ENCODE data around the gene KIR2DL4.
"Not testable (repeated sequence)": the region's sequence is repeated elsewhere in the genome, so short reads cannot be mapped to it uniquely, and the experiment has no call there.

KIR2DL4 gene

GRCh38 chr19:54805665-54806515 lies 2.5 kb downstream of the KIR2DL4 start:
- no peak for DNase-seq

GRCh38 chr19:54806516-54806838 lies 3.1 kb downstream of the KIR2DL4 start:
- DNase-seq = no peak

DNA sequence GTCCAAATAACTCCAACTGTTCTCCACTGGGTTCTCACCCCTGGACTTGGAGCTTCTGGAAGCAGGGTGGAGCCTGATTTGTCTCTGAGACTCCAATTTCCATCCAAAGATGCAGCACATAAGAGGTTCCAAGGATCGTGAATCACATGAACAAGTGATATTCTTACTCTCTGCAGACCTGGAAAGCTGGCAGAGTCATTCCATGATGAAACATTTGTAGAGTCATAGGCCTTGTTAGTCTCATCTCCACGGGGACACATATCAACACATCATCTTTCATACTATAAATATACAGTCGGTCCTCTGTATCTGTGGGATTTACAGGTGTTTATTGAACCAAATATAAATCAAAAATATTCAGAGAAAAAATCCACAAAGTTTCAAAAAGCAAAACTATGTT lies 11.2 kb downstream of the KIR2DL4 start:
- DNase-seq = not testable (repeated sequence)

DNA sequence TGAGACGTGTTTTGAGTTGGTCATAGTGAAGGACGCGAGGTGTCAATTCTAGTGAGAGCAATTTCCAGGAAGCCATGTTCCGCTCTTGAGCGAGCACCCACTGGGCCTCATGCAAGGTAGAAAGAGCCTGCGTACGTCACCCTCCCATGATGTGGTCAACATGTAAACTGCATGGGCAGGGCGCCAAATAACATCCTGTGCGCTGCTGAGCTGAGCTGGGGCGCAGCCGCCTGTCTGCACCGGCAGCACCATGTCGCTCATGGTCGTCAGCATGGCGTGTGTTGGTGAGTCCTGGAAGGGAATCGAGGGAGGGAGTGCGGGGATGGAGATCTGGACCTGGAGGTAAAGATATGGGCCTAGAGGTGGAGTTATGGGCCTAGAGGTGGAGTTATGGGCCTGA lies 12.8 kb downstream of the KIR2DL4 start, which contains the start of gene KIR3DL1:
Gene KIR3DL1, plus strand, starts transcription at position 218 of the 400 bp plus-strand sequence.
- not testable (repeated sequence) for DNase-seq

DNA sequence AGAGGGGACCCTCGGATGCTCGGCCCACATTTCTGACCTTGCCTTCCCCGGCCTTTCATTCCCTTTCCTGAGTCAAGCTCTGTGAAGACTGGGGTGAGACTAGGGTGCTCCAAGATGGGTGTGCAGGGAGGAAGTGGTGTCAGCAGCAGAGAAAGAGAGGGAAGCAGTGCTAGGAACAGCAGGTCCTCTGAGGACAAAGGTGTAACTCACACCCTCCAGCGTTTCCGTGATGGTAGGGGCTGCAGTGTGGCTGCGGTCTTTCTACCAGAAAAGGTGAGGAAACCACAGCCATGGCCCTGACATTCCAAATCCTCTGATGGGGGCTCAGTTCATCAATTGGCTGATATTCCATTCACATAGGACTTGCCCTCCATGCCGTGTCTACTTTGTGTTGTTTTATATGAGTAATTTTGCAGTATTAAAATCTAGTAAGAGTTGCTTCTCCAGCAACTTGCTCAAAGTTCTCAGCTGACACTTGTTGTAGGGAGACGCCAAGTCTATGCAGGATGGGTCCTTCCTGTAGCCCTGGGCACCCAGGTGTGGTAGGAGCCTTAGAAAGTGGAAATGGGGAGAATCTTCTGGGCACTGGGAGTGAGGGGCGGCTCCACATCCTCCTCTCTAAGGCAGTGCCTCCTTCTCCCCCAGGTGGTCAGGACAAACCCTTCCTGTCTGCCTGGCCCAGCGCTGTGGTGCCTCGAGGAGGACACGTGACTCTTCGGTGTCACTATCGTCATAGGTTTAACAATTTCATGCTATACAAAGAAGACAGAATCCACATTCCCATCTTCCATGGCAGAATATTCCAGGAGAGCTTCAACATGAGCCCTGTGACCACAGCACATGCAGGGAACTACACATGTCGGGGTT lies 14.5 kb downstream of the KIR2DL4 start:
- DNase-seq = no peak

DNA sequence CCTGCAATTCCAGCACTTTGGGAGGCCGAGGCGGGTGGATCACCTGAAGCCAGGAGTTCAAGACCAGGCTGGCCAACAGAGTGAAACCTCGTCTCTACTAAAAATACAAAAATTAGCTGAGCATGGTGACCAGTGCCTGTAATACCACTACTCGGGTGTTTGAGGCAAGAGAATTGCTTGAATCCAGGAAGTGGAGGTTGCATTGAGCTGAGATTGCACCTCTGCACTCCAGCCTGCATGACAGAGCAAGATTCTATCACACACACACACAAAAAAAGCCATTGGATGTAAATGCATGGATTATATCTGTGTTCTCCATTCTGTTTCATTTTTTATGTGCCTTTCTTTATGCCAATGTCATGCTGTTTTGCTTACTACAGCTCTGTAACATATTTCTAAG lies 21.0 kb downstream of the KIR2DL4 start:
- peak; percentile 25 to 33 for DNase-seq

- peak in 1 of 2 experiments; percentile 45 for DNase-seq
Observed at GRCh38 chr19:54825326-54825725, 21.9 kb downstream of the KIR2DL4 start.

- not testable (repeated sequence) for DNase-seq
Observed at GRCh38 chr19:54828064-54828463, 24.7 kb downstream of the KIR2DL4 start.

DNA sequence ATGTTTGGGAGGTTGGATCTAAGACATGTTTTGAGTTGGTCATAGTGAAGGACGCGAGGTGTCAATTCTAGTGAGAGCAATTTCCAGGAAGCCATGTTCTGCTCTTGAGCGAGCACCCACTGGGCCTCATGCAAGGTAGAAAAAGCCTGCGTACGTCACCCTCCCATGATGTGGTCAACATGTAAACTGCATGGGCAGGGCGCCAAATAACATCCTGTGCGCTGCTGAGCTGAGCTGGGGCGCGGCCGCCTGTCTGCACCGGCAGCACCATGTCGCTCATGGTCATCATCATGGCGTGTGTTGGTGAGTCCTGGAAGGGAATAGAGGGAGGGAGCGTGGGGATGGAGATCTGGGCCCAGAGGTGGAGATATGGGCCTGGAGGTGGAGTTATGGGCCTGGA lies 29.1 kb downstream of the KIR2DL4 start, which contains the start of gene KIR2DS4:
Gene KIR2DS4, plus strand, starts transcription at position 181 of the 400 bp plus-strand sequence.
- not testable (repeated sequence) for DNase-seq

GRCh38 chr19:54835126-54835525 lies 31.7 kb downstream of the KIR2DL4 start:
- not testable (repeated sequence) for DNase-seq

DNA sequence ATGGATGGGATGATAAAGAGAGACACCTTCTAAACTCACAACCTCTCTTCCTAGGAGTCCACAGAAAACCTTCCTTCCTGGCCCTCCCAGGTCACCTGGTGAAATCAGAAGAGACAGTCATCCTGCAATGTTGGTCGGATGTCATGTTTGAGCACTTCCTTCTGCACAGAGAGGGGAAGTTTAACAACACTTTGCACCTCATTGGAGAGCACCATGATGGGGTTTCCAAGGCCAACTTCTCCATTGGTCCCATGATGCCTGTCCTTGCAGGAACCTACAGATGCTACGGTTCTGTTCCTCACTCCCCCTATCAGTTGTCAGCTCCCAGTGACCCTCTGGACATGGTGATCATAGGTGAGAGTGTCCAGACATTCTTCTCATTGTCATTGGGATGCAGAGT lies 34.1 kb downstream of the KIR2DL4 start:
- not testable (repeated sequence) for DNase-seq

DNA sequence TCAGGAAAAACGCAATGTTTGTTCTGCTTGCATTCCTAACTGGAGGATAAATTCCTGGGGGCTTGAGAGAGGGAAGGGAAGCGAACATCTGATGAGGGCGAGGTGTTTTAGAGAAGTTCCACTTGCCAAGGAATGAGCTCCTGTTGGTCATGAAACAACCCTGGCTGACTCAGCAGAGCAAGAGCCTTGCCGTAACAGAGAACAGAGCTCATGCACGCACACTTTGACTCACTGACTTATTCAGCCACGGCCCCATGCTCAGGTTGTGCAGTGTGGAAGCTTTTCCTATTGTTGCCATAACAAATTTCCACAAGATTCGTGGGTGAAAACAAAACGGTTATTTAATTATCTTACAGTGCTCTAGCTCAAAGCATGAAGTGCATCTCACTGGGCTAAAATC lies 39.8 kb downstream of the KIR2DL4 start:
- DNase-seq = not testable (repeated sequence)

- not testable (repeated sequence) for DNase-seq
Observed at GRCh38 chr19:54850061-54850640, 46.7 kb downstream of the KIR2DL4 start, which contains the start of gene KIR3DL2. Gene KIR3DL2, plus strand, starts transcription at chr19:54850443. Its CDS starts 33 bp downstream, at chr19:54850476.

GRCh38 chr19:54850930-54851329 lies 47.5 kb downstream of the KIR2DL4 start:
- no peak for DNase-seq

DNA sequence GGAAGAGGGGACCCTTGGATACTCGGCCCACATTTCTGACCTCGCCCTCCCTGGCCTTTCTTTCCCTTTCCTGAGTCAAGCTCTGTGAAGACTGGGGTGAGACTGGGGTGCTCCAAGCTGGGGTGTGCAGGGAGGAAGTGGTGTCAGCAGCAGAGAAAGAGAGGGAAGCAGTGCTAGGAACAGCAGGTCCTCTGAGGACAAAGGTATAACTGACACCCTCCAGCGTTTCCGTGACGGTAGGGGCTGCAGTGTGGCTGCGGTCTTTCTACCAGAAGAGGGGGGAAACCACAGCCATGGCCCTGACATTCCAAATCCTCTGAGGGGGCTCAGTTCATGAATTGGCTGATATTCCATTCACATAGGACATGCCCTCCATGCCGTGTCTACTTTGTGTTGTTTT lies 47.9 kb downstream of the KIR2DL4 start:
- DNase-seq = peak; percentile 57

DNA sequence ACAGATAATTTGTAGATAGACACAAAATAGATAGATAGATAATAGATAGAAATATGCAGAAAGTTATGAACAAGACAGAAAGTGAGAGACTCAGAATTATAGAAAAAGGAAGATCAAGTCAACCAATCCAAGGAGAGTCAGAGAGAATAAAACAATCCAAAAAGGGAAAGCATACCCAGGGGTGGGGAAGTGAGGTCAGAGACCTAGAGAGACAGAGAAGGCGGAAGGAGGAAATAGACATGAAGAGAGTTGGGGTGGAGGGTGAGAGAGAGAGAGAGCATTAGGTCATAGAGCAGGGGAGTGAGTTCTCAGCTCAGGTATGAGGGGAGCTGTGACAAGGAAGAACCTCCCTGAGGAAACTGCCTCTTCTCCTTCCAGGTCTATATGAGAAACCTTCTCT lies 51.8 kb downstream of the KIR2DL4 start:
- peak; percentile 16 to 33 for DNase-seq

DNA sequence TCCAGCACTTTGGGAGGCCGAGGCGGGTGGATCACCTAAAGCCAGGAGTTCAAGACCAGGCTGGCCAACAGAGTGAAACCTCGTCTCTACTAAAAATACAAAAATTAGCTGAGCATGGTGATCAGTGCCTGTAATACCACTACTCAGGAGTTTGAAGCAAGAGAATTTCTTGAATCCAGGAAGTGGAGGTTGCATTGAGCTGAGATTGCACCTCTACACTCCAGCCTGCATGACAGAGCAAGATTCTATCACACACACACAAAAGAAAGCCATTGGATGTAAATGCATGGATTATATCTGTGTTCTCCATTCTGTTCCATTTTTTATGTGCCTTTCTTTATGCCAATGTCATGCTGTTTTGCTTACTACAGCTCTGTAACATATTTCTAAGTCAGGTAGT lies 55.1 kb downstream of the KIR2DL4 start:
- DNase-seq = not testable (repeated sequence)

GRCh38 chr19:54859421-54859820 lies 56.0 kb downstream of the KIR2DL4 start:
- DNase-seq = peak; percentile 67 to 76

DNA sequence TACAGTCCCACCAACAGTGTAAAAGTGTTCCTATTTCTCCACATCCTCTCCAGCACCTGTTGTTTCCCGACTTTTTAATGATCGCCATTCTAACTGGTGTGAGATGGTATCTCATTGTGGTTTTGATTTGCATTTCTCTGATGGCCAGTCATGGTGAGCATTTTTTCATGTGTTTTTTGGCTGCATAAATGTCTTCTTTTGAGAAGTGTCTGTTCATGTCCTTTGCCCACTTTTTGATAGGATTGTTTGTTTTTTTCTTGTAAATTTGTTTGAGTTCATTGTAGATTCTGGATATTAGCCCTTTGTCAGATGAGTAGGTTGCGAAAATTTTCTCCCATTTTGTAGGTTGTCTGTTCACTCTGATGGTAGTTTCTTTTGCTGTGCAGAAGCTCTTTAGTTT lies 60.0 kb downstream of the KIR2DL4 start:
- DNase-seq = not testable (repeated sequence)
